ENCODE results near the gene DENND5B. TPM values are rescaled to one million over a fixed set of nuclear protein-coding genes. Genes with fewer than 3 reads are reported as not detected.

Gene DENND5B
- total and polyA plus RNA-seq, 10 of the 15 experiments (the other 5 are each of a cell fraction or from before 2014, with no cell fraction given) = 0.39 to 32.5 (median 20.6) TPM

DNA sequence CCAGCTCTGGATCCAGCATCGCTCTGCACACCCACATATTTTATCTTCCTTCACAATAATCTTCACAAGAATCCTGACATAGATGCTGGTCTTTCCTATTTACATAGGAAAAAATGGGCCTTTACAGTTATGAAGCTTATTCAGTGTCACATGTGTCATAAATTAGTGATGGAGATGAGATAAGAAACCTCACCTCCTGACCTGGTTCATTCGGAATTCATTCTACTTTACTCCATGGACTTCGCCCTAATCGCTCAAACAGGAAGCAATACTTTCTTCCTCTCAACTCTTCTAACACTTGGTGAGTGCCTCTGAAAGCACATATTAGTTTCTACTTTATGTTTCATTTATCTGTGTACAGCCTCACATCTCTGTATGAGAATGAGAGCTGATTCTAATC lies 253.0 kb downstream of the DENND5B start (continued):
- TF ChIP-seq SUPT20H (IDR thresholded peaks at IDR 0.05; ENCODE audit: borderline replicate concordance, control insufficient read depth, low read depth, low read length) = no peak
- no peak for TF ChIP-seq KDM1A (IDR thresholded peaks at IDR 0.05; ENCODE audit: borderline replicate concordance)
- TF ChIP-seq RAD21 (IDR thresholded peaks at IDR 0.05; ENCODE audit: insufficient read depth, low read depth, low read length) = no peak
- TF ChIP-seq JUND (IDR thresholded peaks at IDR 0.05; ENCODE audit: low read depth, low read length) = no peak
- TF ChIP-seq ZNF384 (IDR thresholded peaks at IDR 0.05; ENCODE audit: borderline replicate concordance, low read depth, low read length) = no peak
- TF ChIP-seq, protein P1, sequence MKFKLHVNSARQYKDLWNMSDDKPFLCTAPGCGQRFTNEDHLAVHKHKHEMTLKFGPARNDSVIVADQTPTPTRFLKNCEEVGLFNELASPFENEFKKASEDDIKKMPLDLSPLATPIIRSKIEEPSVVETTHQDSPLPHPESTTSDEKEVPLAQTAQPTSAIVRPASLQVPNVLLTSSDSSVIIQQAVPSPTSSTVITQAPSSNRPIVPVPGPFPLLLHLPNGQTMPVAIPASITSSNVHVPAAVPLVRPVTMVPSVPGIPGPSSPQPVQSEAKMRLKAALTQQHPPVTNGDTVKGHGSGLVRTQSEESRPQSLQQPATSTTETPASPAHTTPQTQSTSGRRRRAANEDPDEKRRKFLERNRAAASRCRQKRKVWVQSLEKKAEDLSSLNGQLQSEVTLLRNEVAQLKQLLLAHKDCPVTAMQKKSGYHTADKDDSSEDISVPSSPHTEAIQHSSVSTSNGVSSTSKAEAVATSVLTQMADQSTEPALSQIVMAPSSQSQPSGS (IDR thresholded peaks at IDR 0.05; ENCODE audit: low read length) = no peak
- no peak for TF ChIP-seq FOXM1 (IDR thresholded peaks at IDR 0.05; ENCODE audit: low read depth, low read length)

Small RNAs within 50 kb of the gene (small RNA-seq; reads per million reads assigned to genes)
- gene RF00019 (not detected), gene RF00026 (not detected), gene RNU5F-4P (not detected), gene RNU6-618P (not detected), gene RPL31P50 (not detected)

Other genes with a start within 250 kb of the DENND5B start
- 0.60 and 0.68 TPM in 2 replicates for gene ETFBKMT, start 68.6 kb upstream of the DENND5B start, total RNA-seq (2014; rRNA removed)
- gene ETFBKMT, start 68.6 kb upstream of the DENND5B start, total RNA-seq (2014; rRNA removed; fragmentation: Illumina TruSeq; extraction: Trizol) = 0.37 and 0.63 TPM in 2 replicates
- gene ETFBKMT, start 68.6 kb upstream of the DENND5B start, total RNA-seq (2021) = 0.56 and 1.4 TPM in 2 replicates
- 0.75 and 0.77 TPM in 2 replicates for gene ETFBKMT, start 68.6 kb upstream of the DENND5B start, polyA plus RNA-seq (2011; rRNA removed)
- 0.14 and 0.25 TPM in 2 replicates for gene ETFBKMT, start 68.6 kb upstream of the DENND5B start, polyA plus RNA-seq (2014; fragmentation: Illumina TruSeq; extraction: Trizol)
- under 1 TPM; 0.49 to 0.79 TPM for gene ETFBKMT, start 68.6 kb upstream of the DENND5B start, polyA plus RNA-seq (2014; fragmentation: Nextera tagmentation; extraction: Ambion mirVana)
- 0.36 and 0.49 TPM in 2 replicates for gene ETFBKMT, start 68.6 kb upstream of the DENND5B start, polyA plus RNA-seq (2014; rRNA removed)
- 1 to 10 TPM in 1 of 2 experiments, under 1 TPM in 1; 0.84 to 1.1 TPM for gene ETFBKMT, start 68.6 kb upstream of the DENND5B start, polyA plus RNA-seq (2016; fragmentation: Nextera tagmentation; extraction: Ambion mirVana)
- gene AMN1, start 137.9 kb upstream of the DENND5B start, total RNA-seq (2014; rRNA removed) = 6.8 and 7.5 TPM in 2 replicates
- gene AMN1, start 137.9 kb upstream of the DENND5B start, total RNA-seq (2014; rRNA removed; fragmentation: Illumina TruSeq; extraction: Trizol) = 7.3 and 7.8 TPM in 2 replicates
- 5.3 and 5.4 TPM in 2 replicates for gene AMN1, start 137.9 kb upstream of the DENND5B start, total RNA-seq (2021)
- 15.9 and 23.5 TPM in 2 replicates for gene AMN1, start 137.9 kb upstream of the DENND5B start, polyA plus RNA-seq (2011; rRNA removed)
- gene AMN1, start 137.9 kb upstream of the DENND5B start, polyA plus RNA-seq (2014; fragmentation: Illumina TruSeq; extraction: Trizol) = 7.8 and 22.9 TPM in 2 replicates
- gene AMN1, start 137.9 kb upstream of the DENND5B start, polyA plus RNA-seq (2014; fragmentation: Nextera tagmentation; extraction: Ambion mirVana) = 10 to 100 TPM; 15.2 to 19.3 TPM
- gene AMN1, start 137.9 kb upstream of the DENND5B start, polyA plus RNA-seq (2014; rRNA removed) = 7.0 and 10.3 TPM in 2 replicates
- gene AMN1, start 137.9 kb upstream of the DENND5B start, polyA plus RNA-seq (2016; fragmentation: Nextera tagmentation; extraction: Ambion mirVana) = 1 to 10 TPM; 8.8 to 9.8 TPM

Measured in GM12878 (cell line).